Stimulated activated naive CD8-positive, alpha-beta T cell treated with anti-CD3 and anti-CD28 coated beads, Interleukin-15, Interleukin-2, amounts not matched to agents 100 U/mL and 50 U/mL, for 24 hours (primary cell): ENCODE measurements around the gene ADPRS.

Experiments used
- ATAC-seq: fragments of 150-1000 bp; cut with Tn5 transposase; one replicate; pipeline ENCODE4 v1.10.0; 2021
- DNase-seq: peaks from one replicate; pipeline ENCODE4 v3.0.0; 2021

The ADPRS gene

DNA sequence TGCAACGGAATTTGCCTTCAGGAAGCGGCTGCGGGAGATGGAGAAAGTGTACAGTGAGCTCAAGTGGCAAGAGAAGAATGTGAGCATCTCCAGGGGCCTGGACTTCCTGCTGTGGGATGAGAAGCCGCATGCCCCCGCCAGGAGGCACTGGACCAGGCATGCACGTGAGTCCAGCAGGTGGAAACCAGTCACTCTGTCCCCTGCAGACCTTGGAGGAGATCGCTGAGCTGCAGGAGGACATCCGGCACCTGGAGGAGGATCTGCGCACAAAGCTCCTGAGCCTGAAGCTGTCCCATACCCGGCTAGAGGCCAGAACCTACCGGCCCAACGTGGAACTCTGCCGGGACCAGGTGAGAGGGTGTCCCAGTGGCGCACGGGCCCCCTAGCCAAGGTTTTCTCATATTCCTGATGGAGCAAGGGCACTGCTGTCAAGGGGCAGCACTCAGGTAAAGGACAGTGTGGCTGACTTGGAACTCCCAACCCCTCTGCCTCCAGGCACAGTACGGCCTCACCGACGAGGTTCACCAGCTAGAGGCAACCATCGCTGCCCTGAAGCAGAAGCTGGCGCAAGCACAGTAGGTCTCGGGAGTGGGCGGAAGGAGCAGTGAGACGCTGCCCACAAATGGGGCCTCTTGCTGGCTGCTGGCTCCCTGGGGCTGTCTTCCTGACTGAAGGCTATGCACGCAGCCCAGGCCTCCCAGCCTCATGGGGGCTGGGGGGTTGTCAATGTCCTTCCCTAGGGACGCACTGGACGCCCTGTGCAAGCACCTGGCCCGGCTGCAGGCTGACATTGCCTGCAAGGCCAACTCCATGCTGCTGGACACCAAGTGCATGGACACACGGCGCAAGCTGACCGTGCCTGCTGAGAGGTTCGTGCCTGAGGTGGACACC is 1.2 kb upstream of the ADPRS start:
- DNase-seq (no peak), ATAC-seq (no peak)

DNA sequence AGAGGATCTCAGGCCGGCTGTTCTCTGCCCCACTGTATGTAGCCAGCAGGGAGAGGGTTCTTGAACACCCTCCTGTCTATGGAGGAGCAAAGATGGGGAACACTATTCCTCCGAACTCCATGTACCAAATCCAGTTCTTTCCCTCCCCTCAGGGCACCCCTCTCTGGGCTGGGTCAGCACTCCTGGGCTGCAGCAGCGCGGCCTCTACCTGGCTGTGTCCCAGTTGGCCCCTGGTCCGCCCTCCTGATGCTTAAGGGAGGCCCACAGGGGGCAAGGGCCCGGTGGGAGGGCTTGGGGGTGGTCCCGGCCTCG is 471 bp upstream of the ADPRS start:
- ATAC-seq (peak; percentile 17), DNase-seq (no peak)

DNA sequence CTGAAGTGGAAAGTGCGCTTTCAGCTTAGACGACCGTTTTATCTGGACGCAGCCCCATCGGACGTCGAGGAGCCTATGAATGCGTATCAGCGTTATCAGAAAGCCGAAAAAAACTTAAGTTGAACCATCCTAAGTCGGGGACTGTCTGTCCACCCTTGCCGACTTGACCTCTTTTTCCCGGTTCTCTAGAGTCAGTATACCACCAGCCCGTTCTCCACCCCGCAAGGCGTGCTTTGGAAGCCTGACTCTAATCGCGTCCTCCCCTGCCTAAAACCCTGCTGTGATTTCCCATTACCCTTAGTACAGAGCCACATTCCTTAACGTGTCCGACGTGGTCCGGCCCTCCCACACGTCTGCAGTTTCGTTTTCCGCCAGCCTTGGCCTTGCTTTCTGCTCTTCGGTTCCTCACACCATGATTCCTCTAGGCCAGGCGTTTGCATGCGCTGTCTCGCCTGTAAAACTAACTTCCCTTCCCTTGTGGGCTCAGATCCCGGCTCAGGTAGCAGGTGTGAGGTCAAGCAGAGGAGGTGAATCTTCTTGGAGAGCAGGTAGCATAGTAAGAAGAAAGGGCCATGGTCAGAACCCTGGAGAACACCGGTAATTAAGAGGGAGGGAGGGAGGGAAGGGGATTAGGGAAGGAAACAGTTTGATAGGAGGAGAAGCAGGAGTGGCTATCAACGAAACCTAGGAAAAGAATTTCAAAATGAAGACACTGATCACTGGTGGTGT is 865 bp downstream of the ADPRS start:
- ATAC-seq (no peak), DNase-seq (no peak)

DNA sequence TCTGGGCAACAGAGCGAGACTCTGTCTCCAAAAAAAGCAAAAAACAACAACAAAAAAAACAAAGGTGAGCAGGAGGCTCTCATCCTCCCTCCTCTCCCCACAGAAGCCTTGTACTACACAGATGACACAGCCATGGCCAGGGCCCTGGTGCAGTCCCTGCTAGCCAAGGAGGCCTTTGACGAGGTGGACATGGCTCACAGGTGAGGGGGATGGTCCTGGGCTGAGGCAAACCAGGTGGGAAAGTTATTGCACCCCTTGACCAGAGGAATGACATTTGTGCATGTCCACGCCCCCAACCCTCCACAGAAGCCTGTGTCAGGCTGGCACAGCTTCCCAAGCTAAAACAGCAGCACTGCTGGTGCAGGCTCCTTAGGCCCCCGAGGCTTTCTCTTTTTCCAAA is 2.4 kb downstream of the ADPRS start:
- ATAC-seq: no peak
- no peak for DNase-seq

DNA sequence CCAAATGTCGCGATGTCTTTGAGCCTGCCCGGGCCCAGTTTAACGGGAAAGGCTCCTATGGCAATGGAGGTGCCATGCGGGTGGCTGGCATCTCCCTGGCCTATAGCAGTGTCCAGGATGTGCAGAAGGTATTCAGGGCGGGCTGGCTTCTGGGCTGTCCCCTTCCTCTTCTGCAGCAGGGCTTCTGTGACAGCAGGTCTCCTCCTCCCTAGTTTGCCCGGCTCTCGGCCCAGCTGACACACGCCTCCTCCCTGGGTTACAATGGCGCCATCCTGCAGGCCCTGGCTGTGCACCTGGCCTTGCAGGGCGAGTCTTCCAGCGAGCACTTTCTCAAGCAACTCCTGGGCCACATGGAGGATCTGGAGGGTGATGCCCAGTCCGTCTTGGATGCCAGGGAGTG is 3.0 kb downstream of the ADPRS start:
- DNase-seq: no peak
- no peak for ATAC-seq

DNA sequence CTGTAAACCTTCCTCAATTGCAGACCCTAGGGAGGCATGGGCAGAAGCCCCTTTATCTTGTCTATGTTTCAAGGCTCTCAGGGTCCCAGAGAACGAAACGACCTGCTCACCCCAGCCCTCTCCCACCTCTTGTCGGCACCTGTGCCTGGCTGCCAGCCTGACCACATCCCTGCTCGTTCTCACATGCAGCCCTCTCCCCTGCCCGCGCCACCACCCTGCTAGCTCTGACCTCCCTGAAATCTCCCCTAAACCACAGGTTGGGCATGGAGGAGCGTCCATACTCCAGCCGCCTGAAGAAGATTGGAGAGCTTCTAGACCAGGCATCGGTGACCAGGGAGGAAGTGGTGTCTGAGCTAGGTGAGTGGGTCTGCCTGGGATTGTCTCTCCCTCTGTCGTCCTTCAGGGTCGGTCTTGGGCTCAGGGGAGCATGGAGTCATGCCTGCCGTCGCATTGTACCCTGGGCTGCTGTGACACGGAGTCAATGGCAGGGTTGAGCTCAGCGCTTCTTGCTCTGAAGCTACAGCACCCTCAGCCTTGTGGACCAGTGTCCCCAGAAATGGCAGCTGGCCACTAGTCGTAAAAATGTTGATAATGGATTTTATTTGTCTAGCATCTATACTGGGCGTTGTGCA is 3.6 kb downstream of the ADPRS start:
- DNase-seq (no peak), ATAC-seq (no peak)

DNA sequence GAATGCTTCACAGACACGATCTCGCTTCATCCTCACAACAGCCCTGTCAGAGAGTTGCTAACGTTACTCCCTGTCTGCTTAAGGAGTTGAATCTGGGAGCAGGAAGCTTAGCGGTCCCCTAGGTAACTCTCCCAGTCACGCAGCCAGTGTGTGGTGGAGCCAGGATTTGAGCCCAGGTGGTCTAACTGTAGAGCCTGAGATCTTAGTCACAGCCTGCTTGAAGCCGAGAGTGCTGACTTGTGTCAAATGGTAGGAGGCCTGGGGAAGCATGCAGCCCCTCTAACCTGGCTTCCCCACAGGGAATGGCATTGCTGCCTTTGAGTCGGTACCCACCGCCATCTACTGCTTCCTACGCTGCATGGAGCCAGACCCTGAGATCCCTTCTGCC is 4.1 kb downstream of the ADPRS start:
- DNase-seq: no peak
- ATAC-seq: no peak

DNA sequence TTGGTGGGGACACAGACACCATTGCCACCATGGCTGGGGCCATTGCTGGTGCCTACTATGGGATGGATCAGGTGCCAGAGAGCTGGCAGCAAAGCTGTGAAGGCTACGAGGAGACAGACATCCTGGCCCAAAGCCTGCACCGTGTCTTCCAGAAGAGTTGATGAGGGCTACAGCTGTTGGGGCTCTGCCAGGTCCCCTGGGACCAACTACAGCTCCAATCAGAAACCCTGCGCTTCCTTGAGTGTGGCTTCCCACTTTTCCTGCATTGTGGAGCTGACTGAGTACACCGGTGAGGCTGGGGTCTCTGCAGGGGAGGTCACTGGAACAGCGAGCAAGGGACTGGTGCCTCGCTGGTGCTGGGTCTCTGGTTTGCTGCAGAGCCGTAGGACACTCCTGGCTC is 4.5 kb downstream of the ADPRS start:
- no peak for ATAC-seq
- DNase-seq: no peak

DNA sequence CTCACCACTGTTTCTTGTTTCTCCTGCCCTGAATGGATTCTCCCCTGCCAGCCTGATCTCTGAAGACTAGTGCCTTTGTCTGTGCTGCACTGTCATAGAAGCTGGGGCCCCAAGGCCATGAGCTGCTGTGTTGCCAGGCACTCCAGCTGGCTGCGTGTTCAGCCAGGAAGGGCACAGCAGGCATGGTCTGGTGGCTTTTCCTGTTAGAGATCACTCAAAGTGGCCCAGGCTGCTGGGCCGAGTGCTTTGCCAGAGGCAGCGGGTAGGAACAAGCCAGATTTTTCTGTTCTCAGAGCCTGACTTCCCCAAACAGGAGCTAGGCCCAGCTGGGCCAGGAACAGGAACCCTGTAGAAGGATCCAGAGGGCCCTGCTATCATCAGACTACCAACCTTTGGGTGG is 5.2 kb downstream of the ADPRS start:
- DNase-seq: no peak
- ATAC-seq: no peak

DNA sequence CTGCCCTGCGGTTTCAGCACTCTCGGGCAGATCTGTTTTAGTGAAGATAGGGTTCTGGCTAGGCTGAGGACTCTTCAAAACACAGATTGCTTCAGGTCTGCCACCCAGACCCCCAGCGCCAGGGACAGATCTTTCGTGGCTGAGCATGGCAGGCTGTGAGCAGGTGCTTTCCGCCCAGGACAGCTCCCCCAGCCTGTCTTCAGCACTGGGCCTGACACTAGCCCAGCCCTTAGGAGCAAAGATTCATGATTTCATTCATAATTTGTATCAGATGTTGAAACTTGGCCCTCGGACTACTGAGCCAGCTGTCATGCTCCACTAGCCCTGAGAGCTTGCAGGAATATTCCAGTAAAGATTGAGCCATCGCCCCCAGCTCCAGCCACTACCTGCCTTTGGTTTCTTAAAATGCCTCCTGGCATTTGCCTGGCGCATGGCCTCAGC is 5.9 kb downstream of the ADPRS start:
- ATAC-seq: no peak
- DNase-seq: no peak

DNA sequence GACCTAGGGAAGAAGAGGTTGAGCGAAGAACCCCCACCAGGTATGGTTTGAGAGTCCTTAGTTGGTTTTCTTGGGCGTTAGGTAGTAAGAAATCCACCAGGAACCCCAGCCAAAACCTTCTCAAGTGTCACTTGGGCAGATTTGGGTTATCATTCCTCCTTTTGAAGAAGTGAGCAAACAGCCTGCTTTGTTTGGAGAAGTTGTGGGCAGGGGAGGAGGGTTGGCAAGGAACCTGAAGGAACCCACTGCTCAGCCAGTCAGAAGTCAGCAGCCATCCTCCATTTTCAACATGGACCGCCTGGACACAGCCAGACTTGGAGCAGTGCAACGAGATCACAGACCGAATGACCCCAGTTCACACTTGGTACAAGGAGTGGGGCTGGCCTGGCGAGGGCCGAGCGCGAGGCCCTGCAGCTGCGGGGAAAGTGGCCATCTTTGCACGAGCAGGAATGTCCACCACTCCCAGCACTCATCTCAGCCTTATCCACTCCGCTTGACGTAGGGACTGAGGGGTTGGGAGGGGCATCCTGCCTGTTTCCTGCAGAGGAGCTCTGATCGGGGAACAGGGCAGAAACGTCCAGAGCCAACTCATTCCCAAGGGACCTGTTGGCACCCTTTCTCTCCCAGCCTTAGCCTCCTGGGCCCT is 7.2 kb downstream of the ADPRS start:
- ATAC-seq: no peak
- no peak for DNase-seq

DNA sequence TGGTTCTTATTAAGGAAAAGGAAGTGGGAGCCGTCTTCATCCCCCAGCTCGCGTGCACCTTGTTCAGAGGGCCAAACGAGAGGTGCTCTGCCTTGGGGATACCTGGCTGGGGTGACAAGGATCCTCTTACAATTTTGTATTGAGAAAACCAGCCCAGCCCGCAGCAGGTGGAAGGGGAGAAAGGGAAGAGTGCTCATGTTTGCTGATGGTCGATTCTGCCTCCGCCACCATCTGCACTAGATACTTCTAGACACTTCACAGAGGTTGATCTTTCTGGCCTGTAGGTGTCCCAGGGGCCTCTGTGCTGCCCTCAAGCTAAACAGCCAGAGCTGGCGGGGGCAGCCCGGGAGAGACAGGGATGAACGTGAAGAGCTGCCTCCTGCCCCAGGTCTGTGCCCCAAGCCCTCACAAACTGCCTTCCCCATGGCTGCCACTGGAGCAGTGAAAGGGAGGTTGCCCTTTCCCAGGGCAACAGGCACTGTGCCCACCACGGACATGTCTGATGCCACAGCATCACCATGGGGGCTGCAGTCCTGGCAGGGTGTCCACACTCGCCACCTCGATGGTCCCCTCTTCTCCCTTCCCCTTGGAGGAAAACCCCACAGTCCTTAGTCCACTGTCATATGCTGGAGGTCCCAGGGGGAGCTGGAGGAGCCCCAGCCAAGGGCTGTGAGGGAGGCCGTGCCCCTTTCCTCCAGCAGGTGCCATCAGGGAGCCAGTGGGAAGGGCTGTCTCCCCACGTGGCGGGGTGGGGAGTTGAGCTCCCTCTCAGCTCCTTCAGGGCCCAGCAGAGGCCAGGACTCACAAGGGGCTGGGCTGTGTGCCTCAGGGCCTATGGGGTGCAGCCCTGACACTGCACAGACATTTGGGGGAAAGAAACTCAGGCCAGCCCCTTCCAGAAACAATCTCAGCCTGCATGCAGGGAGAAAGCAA is 8.1 kb downstream of the ADPRS start:
- ATAC-seq (peak; percentile 15), DNase-seq (no peak)

DNA sequence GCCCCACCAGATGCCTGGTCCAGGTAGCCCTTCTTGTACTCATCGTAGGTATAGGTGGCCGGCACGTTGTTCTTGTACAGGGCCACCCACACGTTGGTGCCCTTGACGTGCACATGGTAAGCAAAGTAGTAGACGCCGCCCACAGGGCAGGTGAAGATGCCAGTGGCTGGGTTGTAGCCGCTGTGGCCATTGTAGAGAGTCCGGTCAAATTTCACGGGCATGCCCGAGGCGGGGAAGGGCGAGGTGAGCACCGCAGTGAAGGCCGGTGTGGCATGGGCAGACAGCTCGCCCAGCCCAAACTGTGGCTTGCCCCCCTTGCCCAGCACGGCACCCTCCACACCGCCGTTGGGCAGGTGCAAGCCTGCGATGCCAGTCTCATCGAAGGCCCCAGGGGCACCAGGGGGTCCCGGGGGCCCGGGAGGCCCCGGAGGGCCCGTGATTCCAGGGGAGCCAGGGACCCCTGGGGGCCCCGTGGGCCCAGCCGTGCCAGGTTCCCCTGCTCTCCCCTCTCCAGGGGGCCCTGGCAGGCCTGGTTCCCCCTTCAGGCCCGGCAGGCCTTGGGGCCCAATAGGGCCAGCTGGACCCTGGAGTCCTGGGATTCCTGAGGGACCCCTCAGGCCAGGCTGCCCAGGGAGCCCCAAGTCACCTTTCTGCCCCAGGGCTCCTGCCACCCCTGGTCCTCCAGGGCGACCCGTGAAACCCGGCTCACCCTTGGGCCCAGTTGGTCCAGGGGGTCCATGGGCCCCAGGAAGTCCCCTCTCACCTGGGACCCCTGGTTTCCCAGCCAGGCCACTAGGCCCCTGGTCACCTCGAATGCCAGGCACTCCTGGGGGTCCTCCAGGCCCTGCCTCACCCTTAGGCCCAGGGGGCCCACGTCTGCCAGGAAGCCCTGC is 9.2 kb downstream of the ADPRS start:
- no peak for ATAC-seq
- DNase-seq: no peak

DNA sequence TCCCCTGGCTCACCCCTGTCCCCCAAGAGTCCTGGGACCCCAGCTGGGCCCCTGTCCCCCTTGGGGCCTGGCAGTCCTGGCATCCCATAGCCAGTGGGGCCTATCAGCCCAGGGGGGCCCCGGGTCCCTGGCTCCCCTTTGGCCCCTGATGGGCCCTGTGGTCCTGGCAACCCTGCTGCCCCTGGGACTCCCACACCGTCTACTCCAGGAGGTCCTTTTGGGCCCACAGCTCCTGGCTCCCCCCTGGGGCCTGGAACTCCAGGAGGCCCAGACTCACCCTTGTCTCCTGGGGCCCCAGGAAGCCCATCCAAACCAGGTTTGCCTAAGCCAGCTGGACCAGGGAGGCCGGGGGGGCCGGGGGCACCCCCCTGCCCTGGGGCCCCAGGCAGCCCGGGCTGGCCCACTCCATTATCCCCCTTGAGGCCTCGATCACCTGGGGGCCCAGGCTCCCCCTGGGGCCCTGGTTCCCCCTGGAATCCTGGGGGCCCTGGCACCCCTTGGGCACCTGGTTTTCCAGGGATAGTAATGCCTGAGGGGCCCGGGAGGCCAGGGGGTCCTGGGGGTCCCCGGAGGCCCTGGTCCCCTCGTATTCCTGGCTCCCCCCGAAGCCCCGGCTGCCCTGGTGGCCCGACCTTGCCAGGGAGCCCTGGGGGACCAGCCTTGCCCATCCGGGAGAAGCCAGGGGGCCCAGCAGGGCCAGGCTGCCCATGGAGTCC is 10.1 kb downstream of the ADPRS start:
- ATAC-seq (no peak), DNase-seq (no peak)

DNA sequence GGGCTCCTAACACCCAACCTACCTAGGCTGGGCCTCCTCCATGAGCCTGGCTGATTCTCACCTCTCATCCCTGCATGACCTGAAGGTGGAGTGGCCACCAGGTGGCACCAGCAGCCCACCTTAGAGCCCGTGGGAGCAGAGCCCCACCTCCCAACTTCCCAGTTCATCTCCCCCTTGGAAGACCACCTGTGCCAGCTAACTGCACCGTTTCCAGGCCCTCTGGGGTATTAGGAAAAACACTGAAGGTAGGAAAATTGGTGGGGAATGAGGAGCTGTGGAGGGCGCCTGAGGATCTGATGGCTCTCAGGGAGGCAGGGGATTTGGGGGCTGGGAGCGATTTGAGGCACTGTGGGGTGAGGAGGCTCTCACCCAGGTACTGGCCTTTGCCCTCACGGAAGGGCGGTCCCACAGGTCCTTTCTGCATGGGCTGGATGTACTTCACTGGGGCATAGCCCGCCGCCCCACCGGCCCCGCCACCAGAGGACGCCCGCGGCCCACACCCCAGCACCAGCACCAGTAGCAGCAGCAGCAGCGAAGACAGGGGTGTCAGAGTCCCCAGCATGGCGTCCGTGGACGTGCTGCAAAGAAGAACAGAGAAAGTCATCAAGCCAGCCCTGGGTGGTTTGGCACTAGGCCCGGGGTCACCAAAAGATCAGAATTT is 11.1 kb downstream of the ADPRS start:
- DNase-seq (peak; percentile 86), ATAC-seq (peak; percentile 88)

DNA sequence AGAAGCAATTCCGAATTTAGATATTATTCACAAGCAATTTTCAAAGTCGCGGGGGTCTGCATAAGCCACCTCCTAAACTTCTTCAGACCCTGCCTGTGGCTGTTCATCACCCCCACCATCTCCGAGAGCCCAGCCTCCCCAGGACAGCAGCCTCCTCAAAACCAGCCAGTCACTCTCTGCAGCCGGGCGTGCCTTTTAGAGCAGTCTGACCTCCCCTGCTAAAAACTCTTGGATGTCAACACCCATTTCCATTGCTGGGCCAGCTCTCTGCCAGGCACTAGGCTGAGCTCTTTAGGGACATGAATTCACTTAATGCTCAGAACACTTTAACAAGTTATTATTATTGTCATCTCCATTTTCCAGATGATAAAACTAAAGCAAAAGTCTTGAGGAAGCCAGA is 11.7 kb downstream of the ADPRS start:
- no peak for DNase-seq
- ATAC-seq: no peak

DNA sequence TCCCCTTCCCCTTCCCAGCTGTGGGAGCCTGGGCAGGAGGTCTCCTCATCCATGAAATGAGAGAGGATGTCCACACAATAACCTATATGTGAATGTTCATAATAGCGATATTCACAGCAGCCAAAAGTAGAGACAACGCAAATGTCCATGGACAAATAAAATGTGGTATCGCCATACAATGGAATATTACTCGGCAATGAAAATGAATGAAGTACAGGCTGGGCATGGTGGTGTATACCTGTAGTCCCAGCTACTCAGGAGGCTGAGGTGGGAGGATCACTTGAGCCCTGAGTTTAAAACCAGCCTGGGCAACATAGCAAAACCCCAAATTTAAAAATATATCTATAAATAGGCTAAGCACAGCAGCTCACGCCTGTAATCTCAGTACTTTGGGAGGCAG is 12.9 kb downstream of the ADPRS start:
- ATAC-seq: no peak
- no peak for DNase-seq

DNA sequence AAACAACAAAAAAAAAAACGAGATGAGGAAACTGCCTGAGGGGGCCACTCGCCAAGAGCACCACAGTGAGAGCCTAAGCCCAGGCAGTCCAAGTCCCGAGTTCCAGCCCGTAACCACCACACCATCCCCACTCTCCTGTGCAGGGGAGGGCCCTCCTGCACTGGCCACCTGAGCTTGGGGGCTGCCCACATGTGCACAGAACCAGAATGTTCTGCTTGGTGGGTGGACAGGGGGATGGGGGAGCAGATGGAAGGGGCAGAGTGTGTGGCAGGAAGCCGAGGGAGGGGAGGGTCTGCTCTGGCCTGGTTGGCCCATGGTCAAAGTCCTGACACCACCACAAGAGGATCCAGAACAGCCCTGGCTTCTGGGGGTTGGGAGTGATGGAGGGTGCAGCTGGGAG is 17.6 kb downstream of the ADPRS start:
- DNase-seq (no peak), ATAC-seq (no peak)

DNA sequence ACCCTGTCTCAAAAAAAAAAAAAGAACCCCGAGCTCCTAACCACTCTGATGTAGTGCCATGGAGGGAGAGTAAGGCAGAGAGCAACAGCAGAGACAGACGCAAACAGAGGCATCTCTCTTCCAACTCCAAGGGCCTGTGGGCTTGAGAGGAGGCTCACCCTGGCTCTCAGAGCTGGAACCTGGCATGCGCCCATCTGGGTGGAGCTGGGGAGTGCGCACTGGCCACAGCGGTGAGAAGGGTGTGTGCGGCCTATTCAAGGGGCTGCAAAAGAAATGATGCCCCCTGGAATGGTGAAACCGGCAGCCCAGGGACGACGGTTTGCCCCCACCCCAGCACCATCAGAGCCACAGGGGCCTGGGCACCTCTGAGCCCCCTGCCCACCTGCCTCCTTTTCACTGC is 18.7 kb downstream of the ADPRS start:
- DNase-seq (no peak), ATAC-seq (no peak)

DNA sequence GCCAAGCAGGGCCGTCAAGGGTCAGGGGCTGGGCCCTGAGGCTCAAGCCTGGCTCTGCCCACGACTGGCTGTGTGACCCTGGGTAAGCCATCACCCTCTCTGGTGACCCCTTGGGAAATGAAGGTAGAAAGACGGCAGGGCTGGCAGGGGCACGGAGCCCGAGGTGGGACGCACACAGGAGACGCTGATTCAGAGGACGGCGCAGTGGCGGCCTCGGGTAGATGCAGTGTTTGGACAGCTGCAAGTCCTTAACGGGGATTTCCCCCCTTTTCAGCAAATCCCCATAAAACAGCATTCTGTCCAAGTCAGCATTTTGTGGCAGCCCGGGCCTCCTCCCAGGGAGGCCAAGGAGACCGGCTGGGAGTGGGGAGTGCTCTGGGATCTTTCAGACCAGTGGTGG is 19.6 kb downstream of the ADPRS start:
- ATAC-seq: no peak
- DNase-seq: no peak
